IMR-90 (cell line): ENCODE results near the gene IKBKE.

ENCODE experiments used
- CTCF ChIP-seq: conservative IDR thresholded peaks from 2 replicates; pipeline ENCODE4 v1.5.1; 2012; ENCODE audit warnings: mild to moderate bottlenecking, low read depth, low read length, improper control_type of control experiment
- MXI1 ChIP-seq: IDR thresholded peaks from 2 replicates; pipeline ENCODE4 v1.6.1; 2012; ENCODE audit warnings: low read depth, mild to moderate bottlenecking, low read length, moderate library complexity, borderline replicate concordance
- POLR2A ChIP-seq: IDR thresholded peaks from 2 replicates; pipeline ENCODE4 v1.6.1; 2012; ENCODE audit warnings: mild to moderate bottlenecking, low read depth, low read length
- RAD21 ChIP-seq: IDR thresholded peaks from 2 replicates; pipeline ENCODE4 v1.6.1; 2012; ENCODE audit warnings: low read length, improper control_type of control experiment
- RCOR1 ChIP-seq: IDR thresholded peaks from 2 replicates; pipeline ENCODE4 v1.6.1; 2012; ENCODE audit warnings: mild to moderate bottlenecking, low read length, improper control_type of control experiment; ENCODE audit not compliant: insufficient replicate concordance
- RFX5 ChIP-seq: IDR thresholded peaks from 2 replicates; pipeline ENCODE4 v1.8.0; 2012; ENCODE audit warnings: low read depth, mild to moderate bottlenecking, low read length, moderate library complexity
- SMC3 ChIP-seq: fragments of 150-350 bp; IDR thresholded peaks from 2 replicates; pipeline ENCODE4 v1.6.1; 2016; ENCODE audit warnings: low read depth, mild to moderate bottlenecking, antibody characterized with exemption, low read length, moderate library complexity

GRCh38 chr1:206460836-206461426 is 9.3 kb upstream of the IKBKE start:
- no peak for TF ChIP-seq POLR2A
- TF ChIP-seq CTCF = no peak
- TF ChIP-seq RFX5 = no peak
- no peak for TF ChIP-seq MXI1
- no peak for TF ChIP-seq RCOR1
- no peak for TF ChIP-seq SMC3
- no peak for TF ChIP-seq RAD21
